ENCODE data around the gene MS4A13.
"Not testable (repeated sequence)": the region's sequence is repeated elsewhere in the genome, so short reads cannot be mapped to it uniquely, and the experiment has no call there.

MS4A13 gene

GRCh38 chr11:60515144-60515855, at the start of gene MS4A13:
Gene MS4A13 (plus strand): TSS chr11:60515392. CDS start chr11:60518084, 2,692 bp downstream.
- DNase-seq: no peak

GRCh38 chr11:60468829-60469228, 46.4 kb upstream of the MS4A13 start:
- no peak for DNase-seq

- no peak for DNase-seq
Observed at GRCh38 chr11:60469723-60470122, 45.5 kb upstream of the MS4A13 start.

- DNase-seq: no peak
Observed at GRCh38 chr11:60477035-60477445, 38.2 kb upstream of the MS4A13 start.

GRCh38 chr11:60482361-60482760, 32.8 kb upstream of the MS4A13 start:
- no peak for DNase-seq

GRCh38 chr11:60485987-60486386, 29.2 kb upstream of the MS4A13 start:
- no peak for DNase-seq

GRCh38 chr11:60492488-60493009, 22.6 kb upstream of the MS4A13 start, which contains the start of gene MS4A12:
Gene MS4A12 (plus strand): TSS chr11:60492778. CDS start chr11:60497319, 4,541 bp downstream.
- DNase-seq: no peak

GRCh38 chr11:60493454-60493853, 21.7 kb upstream of the MS4A13 start:
- no peak for DNase-seq

GRCh38 chr11:60498399-60498798, 16.8 kb upstream of the MS4A13 start:
- DNase-seq: no peak

GRCh38 chr11:60498853-60499252, 16.3 kb upstream of the MS4A13 start:
- DNase-seq: no peak

- no peak for DNase-seq
Observed at GRCh38 chr11:60500276-60500910, 14.8 kb upstream of the MS4A13 start.

- DNase-seq: no peak
Observed at GRCh38 chr11:60502221-60502775, 12.9 kb upstream of the MS4A13 start.

GRCh38 chr11:60504219-60504905, 10.8 kb upstream of the MS4A13 start:
- DNase-seq: no peak

GRCh38 chr11:60509609-60510008, 5.6 kb upstream of the MS4A13 start:
- not testable (repeated sequence) for DNase-seq

GRCh38 chr11:60510209-60510608, 5.0 kb upstream of the MS4A13 start:
- not testable (repeated sequence) for DNase-seq

GRCh38 chr11:60511393-60511792, 3.8 kb upstream of the MS4A13 start:
- no peak for DNase-seq

- DNase-seq: no peak
Observed at GRCh38 chr11:60512651-60513225, 2.5 kb upstream of the MS4A13 start.

GRCh38 chr11:60513496-60514460, 1.4 kb upstream of the MS4A13 start:
- no peak for DNase-seq

- no peak for DNase-seq
Observed at GRCh38 chr11:60528465-60528864, 13.3 kb downstream of the MS4A13 start.

GRCh38 chr11:60528934-60529333, 13.7 kb downstream of the MS4A13 start:
- DNase-seq: no peak

GRCh38 chr11:60530454-60531100, 15.4 kb downstream of the MS4A13 start:
- DNase-seq: no peak
